ENCODE results near the gene PDE6B.
"Not testable (repeated sequence)": the region's sequence is repeated elsewhere in the genome, so short reads cannot be mapped to it uniquely, and the experiment has no call there.

GRCh38 chr4:635066-635835, 9.9 kb downstream of the PDE6B start:
- TF ChIP-seq POLR2AphosphoS5, CTCF, POLR2A (IDR thresholded peaks at IDR 0.05): not testable (repeated sequence)
